ENCODE measurements around the gene CLIC3. TPM values are rescaled to one million over a fixed set of nuclear protein-coding genes. Genes with fewer than 3 reads are reported as not detected.
"Not testable (repeated sequence)": the region's sequence is repeated elsewhere in the genome, so short reads cannot be mapped to it uniquely, and the experiment has no call there.

Gene CLIC3, protein sequence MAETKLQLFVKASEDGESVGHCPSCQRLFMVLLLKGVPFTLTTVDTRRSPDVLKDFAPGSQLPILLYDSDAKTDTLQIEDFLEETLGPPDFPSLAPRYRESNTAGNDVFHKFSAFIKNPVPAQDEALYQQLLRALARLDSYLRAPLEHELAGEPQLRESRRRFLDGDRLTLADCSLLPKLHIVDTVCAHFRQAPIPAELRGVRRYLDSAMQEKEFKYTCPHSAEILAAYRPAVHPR
- 2.2 TPM for total RNA-seq

DNA sequence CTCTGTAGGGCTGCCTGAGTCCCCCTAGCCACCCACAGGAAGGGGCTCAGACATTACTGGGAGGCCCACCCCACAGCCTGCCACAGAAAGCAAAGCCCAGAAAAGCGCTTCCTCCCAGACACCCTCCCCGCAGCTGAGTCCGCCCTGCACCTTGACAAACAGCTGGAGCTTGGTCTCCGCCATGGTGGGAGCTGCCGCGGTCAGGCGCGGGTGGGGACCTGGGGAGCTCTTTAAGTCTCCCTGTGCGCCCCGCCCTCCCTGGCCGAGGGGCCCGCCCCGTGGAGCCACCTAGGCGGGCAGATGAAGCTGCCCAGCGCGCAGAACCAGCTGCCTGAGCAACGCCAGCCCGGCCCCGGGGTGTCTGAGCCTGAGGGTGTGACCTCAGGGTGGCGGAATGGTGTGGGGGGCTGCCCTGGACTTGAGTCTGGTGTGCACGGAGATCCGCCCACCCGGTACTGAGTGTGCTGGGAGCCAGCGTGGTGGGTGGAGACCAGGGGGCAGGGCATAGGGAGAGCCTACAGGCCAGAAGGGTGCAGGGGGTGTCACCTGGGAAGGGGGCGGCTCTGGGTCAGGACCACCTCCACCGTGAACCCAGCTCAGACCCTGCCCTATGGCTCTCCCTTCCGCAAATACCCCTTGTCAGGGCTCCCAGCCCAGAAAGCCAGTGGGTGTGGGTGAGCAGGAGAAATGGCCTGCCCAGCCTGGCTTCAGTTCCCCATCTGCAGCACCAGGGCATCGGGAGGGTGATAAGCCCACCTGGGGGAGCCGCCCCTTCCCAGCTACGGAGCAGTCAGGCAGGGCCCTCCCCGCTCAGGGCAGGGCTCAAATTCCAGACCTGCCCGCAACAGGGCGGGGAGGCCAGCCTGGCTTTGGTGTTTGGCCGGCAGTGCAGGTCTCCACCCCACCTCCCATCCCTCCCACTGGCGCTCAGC is at the start of gene CLIC3:
TSS of gene CLIC3 (minus strand) at position 208 of the 932 bp plus-strand sequence. CDS start at position 183, 25 bp downstream.
- no peak for DNase-seq (ENCODE audit: low spot score)

DNA sequence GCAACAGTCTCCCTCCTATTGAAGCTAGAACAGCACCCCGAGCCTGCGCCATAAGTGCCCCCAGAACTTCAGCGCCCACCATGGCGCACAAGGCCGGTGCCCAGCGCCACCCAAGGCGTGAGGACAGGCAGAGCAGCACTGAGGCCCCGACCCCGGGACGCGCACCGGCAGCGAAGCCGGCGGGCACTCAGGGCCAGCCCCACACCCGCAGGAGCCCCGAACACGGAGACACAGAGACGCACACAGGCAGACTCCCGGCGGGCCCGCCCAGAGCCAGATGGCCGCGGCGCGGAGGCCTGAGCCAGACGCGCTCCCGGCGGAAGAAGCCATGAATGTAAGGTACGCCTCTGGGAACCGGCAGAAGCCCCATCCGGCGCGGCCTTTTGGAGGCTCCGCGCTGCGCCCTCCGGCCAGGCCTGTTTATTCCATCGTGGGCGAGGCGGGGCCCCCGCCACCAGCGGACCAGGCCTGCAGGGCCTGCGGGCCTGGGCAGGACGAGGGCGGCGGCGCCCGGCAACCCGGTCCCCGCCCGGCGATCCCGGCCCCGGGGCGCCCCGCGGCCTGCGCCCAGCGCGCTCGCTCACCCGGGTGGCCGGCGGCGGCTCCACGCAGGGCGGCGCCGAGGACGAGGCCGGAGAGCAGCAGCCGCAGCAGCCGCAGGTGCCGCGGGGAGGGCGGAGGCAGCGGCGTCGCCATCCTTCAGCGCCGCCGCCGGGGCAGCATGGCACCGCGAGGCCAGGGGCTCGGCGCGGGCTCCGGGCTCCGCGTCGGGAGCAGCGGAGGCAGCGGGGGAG is 49.1 kb upstream of the CLIC3 start:
- DNase-seq (ENCODE audit: low spot score), result no peak

DNA sequence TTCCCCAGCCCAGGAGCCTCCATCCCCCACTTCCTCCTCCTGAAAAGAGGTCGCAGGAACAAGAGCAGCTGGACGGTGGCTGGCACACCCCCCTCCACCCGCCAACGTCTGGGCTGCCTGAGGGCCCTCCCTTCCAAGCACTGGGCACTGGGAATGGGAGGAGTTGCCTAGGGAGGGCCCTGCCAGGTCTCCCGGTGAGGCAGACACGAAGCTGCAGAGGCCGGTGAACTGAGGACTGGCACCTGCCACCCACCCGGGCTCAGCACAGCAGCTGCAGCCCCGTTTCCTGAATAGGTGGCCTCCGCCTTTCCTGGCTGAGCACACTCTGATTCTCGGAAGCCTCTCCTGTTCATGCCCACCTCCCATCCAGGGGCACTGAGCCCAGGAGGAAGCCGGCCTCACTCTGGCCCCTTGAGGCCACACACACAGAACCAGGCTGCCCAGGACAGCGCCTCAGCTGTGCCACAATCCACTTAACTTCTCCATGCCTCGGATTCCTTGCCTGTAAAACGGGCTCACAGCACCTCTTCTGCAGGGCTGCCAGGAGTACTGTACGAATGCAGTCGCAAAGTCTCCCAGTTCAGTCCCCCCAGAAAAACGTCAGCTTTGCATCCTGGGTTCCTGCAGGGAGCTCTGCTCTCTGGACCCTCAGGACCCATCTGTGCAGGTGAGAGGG is 48.3 kb upstream of the CLIC3 start:
- peak; percentile 61 for DNase-seq (ENCODE audit: low spot score)

DNA sequence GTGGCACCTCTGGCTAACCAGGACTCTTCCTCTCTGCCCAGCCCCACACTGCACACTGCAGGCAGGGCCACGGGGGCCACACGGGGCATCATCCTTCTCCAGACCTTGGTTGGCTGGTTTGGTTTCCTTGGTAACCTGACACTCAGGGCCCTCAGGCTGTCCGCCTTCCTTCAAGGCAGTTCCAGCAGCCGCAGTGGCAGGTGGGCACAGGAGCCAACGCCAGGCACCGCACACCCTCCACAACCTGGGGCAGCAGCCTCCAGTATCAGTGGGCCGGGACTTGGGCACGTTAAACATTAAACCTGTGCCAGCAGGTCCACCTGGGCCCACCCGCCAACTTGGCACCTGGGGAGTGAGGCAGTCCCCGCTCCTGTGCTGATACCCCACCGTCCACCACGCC is 47.7 kb upstream of the CLIC3 start:
- DNase-seq (ENCODE audit: low spot score), result no peak

DNA sequence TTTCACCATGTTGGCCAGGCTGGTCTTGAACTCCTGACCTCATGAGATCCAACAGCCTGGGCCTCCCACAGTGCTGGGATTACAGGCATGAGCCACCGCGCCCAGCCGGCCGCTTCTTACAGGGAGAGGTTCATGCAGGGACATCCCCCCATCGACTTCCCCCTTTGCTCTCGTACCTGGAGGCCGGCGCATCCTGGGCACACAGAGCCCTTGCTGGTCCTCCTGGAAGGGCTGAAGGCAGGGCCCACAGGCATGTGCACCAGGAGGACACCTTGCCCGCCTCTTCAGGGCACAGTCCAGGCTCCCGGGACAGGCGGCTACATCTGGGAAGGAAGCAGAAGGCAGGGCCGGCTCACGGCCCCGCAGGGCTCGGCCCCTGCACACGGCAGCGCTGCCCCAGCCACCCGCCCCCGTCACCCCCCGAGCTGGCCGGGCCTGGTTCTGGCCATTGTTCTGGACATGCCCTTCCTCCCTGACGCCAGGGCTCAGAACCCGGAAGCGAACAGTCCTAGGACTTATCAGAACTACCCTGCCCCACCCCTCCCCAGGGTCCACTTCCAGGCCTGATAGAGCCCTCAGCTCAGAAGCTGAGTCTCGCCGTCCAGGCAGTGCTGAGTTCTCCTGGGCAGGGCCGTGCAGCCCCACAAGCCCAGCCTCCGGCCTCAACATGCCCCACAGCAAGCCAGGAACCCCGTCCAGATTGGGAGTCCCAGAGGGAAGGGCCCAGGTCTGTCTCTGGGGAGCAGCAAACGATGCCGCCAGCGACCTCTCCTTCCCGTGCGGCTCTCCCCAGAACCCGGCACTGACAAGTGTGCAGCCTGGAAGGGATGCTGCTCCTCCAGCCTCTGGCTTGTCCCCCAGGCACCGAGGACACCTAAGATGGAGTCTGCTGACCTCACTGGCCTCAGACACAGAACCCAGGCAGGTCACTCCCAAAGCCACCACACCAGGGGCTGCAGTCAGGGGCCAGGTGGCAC is 46.7 kb upstream of the CLIC3 start:
- DNase-seq (ENCODE audit: low spot score), result no peak

DNA sequence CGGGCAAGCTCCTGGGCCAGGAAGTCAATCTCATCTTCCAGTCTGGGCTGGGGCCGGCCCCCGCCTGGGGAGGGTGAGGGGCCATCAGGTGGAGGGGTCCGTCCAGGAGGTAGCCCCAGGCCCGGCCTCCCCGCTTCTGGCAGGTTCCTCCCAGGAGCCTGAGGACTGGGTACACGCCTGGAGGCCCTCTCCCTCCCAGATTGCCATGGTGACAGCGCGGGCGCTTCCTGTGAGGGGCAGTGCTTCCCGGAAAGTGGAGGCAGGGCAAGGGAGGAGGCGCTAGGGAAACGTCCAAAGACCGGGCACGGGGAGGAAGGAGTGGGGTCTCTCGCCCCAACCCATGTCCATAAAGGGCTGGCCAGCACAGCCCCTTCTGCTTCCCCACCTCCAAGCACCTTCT is 44.8 kb upstream of the CLIC3 start:
- DNase-seq (ENCODE audit: low spot score), result no peak

DNA sequence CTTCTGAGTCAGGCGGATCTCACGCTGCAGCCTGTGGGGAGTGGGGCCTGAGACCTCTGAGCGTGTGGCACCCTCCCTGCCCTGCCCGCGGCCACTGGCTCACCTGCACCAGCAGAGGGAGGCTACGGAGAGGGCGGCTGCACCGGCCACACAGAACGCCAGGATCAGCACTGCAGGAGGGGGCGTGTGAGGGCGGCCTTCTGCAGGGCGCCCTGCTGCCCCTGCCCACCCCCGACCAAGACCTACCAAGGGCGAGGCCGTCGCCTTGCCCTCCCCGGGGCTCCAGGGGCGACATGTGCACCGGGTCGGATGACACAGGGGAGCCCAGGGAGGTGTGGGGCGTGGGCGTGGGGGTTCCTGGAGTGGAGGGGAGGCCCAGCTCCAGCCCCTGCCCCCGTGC is 44.2 kb upstream of the CLIC3 start:
- DNase-seq (ENCODE audit: low spot score), result no peak

DNA sequence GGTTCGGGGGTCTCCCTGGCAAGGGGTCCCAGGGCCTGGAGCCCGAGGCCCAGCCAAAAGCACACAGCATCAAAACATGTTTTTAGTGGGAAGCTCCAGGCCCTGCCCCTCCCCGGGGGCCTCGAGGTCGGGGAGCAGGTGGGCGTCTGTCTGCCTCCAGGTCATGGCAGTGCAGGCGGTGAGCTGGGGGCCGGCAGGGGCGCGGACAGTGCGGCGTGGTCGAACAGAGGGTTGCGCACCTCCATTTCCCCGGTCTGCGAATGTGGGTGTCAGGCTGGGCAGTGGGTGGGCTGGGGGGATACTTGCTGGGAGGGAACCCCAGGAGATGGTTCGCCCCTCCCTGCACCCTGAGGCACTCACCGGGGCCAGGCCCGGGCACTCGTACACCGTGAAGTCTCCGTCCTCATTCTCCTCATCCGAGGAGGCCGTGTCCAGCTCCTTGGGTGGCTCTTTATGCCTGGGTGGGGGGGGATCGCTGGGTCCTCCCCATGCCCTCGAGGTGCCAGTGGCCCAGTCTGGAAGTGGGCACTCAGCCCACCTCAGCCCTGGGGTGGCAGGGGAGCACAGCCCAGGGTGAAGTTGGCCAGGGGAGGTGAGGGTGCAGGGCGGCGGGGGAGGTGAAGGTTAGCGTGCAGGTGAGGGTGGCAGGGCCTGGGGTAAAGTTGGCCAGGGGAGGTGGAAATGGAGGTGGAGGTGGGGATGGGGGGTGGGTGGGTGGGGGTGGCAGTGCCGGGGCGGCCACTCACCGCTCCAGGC is 43.4 kb upstream of the CLIC3 start:
- DNase-seq (ENCODE audit: low spot score), result no peak

DNA sequence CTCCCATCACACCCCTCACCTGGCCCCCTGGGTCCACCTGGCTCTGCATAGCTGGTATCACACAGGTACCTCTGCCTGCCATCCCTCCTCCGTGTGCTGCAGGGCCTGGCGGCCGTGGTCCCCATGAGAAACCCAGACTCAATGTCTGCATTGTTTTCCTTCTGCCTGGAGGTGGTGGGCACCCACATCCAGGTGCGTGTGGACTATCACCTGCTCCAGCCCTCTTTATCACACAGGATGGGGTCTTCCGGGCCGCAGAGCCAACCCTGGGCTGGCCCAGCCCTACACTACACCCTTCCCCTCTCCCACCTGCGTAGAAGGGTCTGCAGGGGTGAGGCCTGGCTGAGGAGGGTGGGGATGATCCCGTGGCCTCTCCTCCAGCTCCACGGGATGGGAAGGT is 42.5 kb upstream of the CLIC3 start:
- no peak for DNase-seq (ENCODE audit: low spot score)

DNA sequence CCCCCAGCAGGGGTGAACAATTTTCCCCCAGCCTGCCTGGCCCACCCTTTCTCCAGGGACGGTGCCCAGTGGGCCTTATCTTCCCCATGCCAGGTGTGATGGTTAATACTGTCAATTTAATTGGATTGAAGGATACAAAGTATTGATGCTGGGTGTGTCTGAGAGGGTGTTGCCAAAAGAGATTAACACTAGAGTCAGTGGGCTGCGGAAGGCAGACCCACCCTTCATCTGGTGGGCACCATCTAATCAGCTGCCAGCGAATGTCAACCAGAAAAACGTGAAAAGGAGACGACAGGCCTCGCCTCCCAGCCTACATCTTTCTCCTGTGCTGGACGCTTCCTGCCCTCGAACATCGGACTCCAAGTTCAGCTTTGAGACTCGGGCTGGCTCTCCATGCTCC is 41.1 kb upstream of the CLIC3 start:
- no peak for DNase-seq (ENCODE audit: low spot score)

DNA sequence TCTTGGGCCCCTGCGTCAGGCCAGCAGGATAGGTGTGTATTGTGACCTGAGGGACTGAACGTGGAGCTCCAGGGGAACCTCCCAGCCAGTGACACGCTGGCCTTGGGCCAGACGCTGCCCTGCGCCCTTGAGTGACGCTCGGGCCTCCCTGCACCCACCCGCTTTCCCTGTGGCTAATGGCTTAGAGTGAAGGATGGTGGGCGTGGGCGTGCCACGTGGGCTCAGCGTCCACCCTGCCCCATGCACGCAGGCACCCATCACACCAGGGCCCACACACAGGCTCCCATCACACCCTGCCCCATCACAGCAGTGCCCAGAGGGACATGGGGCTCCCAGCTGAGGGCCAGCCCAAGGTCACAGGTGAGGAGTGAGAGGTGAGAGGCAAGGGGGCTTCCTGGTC is 40.7 kb upstream of the CLIC3 start:
- DNase-seq (ENCODE audit: low spot score), result no peak

DNA sequence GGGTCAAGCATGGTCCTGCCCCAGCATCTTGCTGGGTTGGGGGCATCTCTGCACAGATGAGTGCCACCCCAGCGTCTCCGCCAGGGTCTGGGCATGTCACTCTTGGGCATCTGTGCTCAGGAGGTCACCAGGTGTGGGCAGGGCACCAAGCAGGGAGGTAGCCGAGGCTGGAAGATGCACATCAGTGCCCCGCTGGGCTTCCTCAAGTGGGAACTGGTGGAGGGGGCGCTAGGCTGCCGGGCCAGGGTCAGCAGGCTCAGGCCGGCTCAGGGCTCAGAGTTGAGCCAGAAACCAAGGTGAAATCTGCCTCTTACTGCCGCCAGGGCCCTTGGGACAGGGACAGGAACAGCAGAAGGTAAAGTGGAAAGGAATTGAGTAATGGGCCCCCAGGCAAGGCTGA is 39.6 kb upstream of the CLIC3 start:
- DNase-seq (ENCODE audit: low spot score), result no peak

DNA sequence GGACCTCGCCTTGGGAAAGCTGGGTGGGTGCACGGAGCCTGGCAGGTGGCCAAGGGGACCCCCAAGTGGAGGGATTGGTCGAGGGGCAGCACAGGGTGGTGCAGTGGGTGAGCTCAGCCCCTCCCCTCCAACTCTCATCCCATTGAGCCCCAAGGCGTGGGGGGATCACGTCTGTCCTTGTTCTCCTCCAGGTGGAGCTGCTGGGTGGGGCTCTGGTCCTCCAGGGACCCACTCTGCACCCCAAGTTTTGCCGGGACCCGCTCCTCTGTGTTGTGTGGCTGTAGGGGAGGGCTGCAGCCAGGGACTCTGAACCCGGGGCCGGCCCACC is 39.1 kb upstream of the CLIC3 start:
- DNase-seq (ENCODE audit: low spot score), result no peak

DNA sequence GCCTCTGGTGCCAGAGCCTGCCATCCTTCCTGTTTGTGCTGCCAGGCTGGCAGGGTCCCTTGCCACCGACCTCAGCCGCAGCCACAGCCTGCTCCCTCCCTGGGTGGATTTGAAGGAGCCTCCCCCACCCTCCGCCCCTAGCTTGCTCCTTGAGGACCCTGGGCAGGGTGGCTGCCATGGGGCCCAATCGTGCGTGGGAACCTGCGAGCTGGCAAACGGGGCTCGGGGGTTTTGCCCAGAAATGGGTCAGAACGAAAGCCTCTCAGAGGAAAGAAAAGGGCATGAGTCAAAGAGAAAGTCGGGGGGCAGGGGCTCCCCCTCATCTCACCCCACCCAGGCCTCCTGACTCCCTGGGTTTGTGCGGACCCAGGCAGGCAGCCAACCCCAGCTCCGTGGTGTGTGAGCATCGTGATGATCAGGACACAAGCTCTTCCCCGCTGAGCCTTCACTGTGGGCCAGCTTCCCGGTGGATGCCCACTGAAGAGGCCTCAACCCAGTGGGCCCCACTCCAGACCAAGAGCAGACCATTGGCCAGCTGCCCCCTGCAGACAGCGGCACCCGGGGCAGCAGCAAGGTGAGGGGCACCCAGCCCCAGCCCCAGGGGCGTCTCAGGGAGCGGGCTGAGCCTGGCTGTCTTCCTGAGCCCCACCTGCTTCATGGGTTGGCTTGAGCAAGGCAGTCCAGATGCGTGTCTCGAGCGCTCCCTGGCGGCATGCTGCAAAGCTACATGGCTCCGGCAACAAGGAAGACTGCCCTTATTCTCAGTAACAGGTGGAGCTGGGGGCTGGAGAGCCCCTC is 38.5 kb upstream of the CLIC3 start:
- DNase-seq (ENCODE audit: low spot score), result peak; percentile 84

DNA sequence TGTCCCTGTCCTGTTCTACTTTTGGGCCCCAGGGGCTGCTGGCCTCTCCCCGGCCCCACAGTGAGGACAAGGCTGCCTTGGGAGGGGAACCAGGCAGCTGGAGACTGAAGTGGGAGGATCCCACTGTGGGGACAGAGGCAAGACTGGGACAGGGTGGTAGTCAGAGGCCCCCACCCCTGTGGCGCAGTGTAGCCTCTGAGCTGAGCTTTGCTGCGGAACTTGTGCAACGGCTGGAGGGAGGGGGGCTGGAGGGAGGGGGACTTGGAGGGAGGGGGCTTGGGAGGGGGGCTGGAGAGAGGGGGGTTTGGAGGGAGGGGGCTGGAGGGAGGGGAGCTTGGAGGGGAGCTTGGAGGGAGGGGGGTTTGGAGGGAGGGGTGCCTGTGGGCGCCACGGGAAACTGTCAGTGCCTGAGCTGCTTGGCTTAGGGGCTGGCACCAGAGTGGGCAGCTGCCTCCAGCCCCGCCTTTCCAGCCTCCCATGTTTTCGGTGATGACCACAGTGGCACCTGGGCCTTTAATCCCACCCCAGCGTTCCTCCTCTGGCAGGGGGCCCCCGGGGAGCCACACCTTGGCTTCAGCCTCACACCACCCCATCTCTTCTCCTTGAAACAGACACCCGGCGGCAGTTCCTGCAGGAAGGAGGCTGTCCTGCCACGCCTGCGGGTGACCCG is 37.8 kb upstream of the CLIC3 start:
- DNase-seq (ENCODE audit: low spot score), result no peak

DNA sequence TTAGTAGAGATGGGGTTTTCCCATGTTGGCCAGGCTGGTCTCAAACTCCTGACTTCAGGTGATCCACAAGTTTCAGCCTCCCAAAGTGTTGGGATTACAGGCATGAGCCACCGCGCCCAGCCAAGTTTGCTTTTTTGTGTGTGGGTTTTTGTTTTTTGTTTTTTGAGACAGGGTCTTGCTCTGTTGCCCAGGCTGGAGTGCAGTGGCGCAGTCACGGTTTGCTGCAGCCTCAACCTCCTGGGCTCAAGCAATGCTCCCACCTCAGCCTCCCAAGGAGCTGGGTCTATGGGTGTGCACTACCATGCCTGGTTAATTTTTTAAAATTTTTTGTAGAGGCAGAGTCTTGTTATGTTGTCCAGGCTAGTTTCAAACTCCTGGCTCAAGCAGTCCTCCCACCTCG is 37.1 kb upstream of the CLIC3 start:
- DNase-seq (ENCODE audit: low spot score), result not testable (repeated sequence)

DNA sequence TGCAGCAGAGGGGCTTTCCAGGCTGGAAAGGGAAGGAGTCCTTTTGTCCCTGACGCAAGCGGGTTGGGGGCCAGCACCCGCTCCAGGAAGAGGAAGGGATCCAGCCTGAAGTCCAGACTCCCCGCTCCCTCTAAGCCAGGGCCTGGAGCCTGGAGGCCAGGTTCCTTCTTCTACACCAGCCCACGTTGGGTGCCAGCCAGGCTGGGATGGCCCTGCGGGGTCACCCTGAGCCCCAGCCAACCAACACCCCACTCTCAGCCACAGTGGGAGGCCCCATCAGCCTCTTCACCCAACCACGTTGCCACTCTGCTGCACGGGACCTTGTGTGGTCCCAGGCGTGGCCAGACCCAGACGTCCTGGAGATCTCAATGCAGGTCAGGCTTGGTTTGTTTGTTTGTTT is 36.5 kb upstream of the CLIC3 start:
- DNase-seq (ENCODE audit: low spot score), result no peak

DNA sequence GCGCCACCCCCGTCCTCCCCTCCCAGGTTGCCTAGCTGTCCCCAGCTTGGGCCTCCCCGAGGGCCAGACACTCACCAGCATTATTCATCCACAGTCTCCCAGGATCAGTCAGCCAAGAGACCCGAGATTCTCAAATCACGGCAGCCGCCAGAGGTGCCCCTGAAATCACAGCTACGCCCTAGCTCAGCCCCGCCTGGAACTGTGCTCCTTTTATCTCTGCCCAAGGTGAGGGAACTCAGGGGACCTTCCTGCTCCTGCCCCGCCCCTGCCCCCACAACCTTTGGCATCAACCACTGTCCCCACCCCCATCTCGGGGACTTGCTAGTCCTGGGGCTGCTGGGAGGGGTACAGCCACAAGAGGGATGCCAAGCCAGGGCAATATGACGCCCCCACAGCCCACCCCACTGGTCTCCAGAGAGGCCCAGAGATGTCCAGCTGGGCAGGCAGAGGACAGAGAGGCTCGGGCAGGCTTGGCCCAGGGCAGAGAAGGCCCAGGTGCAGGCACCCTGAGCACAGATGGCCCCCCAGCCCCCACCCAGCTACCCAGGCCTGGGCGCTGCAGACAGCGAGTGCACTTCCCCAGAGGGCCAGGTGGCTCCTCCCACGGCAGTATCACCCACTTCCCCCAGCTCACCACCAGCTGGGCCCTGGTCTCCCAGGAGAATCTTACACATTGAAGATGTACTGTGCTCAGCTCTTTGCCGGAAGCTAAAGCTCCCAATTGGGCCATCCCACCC is 35.7 kb upstream of the CLIC3 start, which contains the start of gene FUT7:
TSS of gene FUT7 (minus strand) at position 185 of the 737 bp plus-strand sequence. CDS start at position 88, 97 bp downstream.
- no peak for DNase-seq (ENCODE audit: low spot score)
